GM19328 (cell line): ENCODE results near the gene DZIP1L.
"Not testable (repeated sequence)": the region's sequence is repeated elsewhere in the genome, so short reads cannot be mapped to it uniquely, and the experiment has no call there.

Experiments
- ATAC-seq: cut with Tn5 transposase; IDR thresholded peaks from one replicate; pipeline ENCODE4 v1.9.1; 2021; ENCODE audit warnings: mild to moderate bottlenecking, moderate library complexity; ENCODE audit not compliant: unreplicated experiment

Gene DZIP1L, protein sequence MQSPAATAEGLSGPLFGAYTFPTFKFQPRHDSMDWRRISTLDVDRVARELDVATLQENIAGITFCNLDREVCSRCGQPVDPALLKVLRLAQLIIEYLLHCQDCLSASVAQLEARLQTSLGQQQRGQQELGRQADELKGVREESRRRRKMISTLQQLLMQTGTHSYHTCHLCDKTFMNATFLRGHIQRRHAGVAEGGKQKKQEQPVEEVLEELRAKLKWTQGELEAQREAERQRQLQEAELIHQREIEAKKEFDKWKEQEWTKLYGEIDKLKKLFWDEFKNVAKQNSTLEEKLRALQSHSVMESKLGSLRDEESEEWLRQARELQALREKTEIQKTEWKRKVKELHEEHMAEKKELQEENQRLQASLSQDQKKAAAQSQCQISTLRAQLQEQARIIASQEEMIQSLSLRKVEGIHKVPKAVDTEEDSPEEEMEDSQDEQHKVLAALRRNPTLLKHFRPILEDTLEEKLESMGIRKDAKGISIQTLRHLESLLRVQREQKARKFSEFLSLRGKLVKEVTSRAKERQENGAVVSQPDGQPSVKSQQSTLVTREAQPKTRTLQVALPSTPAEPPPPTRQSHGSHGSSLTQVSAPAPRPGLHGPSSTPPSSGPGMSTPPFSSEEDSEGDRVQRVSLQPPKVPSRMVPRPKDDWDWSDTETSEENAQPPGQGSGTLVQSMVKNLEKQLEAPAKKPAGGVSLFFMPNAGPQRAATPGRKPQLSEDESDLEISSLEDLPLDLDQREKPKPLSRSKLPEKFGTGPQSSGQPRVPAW

DNA sequence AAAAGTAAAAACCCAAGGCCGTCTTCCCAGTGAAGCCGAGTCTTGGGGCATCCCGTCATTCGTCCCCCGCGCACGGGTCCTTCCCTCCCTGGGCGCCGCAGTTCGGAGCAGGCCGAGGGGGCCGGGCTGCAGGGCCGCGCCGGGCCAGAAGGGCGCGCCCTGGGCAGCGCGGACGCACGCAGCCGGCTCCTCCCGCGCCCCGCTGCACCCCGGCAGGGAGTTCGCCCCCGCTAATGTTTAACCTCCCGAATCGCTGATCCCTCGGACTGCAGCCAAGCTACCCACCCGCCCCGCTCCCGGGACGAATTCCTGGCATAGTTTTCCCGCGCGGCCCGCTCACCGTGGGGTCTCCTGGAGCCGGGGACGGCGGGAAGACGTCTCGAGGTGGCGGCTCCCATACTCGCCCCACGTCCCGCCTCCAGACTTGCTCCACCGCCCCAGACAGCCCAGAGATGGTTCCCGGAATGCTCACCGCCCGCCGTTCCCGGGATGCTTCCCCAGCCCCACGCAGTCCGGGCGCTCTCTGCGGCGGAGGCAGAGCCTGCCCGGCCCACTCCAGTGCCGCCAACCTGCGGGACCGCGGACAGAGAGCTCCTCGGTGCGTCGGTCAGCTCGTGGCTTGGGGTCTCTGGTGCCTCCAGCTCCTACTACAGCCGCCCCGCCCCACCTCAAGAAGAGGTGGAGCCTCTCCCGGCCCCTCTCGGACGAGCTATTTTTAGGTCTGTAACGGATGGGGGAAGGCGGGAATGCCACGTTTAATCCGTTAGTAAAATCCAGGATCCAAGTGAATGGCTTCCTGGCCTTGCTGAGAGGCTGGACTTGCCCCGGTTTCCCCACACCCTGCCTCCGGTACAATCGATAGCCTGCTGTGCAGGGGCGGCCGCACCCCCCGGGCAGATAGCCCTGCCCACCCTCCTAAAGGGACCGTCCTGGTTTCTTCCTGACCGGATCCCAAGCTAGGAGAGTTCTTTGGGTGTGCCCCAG is at the start of gene DZIP1L:
Gene DZIP1L (minus strand): TSS at position 621 of the 984 bp plus-strand sequence. CDS start 11,637 bp downstream, outside the sequence.
- ATAC-seq: peak; percentile 61

DNA sequence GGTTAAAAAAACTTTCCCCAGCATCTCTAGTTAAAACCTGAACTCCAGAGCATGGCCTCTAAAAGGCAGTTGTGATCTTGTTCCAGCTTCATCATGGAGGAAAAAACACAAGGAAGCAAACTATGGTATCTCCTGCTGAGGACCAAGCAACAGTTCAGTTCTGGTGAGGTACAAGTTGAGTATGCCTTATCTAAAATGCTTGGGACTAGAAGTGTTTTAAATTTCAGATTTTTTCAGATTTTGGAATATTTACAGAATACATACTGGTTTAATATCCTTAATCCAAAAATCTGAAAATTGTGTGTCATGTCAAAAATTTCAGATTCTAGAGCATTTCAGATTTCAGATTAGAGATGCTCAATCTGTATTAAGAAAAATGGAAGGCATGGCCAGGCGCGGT is 49.7 kb upstream of the DZIP1L start:
- no peak for ATAC-seq

- ATAC-seq: no peak
Measured at GRCh38 chr3:138157743-138158142, 42.3 kb upstream of the DZIP1L start.

DNA sequence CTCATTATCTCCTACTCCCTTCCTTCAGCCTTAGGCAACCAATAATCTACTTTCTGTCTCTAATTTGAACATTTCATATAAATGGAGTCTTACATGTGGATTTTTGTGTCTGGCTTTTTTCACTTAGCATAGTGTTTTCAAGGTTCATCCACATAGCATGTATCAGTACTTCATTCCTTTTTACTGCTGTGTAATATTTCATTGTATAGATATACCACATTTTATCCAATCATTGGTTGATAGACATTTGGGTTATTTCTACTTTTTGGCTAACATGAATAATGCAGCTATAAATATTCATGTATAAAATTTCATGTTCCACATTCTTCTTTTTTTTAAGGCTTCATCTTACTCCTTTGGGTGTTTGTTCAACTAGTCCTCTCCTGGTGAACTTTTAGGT is 39.1 kb upstream of the DZIP1L start:
- no peak for ATAC-seq

GRCh38 chr3:138148503-138148902 is 33.1 kb upstream of the DZIP1L start:
- no peak for ATAC-seq

DNA sequence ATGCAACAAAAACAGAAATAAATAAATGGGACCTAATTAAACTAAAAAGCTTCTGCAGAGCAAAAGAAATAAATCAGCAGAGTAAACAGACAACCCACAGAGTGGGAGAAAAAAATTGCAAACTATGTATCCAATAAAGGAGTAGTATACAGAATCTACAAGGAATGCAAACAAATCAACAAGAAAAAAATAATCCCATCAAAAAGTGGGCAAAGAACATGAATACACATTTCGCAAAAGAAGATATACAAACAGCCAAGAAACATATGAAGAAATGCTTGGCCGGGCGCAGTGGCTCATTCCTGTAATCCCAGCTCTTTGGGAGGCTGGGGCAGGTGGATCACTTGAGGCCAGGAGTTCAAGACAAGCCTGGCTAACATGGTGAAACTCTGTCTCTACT is 26.8 kb upstream of the DZIP1L start:
- not testable (repeated sequence) for ATAC-seq

- ATAC-seq: no peak
Measured at GRCh38 chr3:138140940-138141339, 25.5 kb upstream of the DZIP1L start.

GRCh38 chr3:138139691-138140090 is 24.3 kb upstream of the DZIP1L start:
- ATAC-seq: no peak

GRCh38 chr3:138137861-138138260 is 22.5 kb upstream of the DZIP1L start:
- no peak for ATAC-seq

GRCh38 chr3:138136201-138136600 is 20.8 kb upstream of the DZIP1L start:
- ATAC-seq: no peak

GRCh38 chr3:138135833-138136194 is 20.4 kb upstream of the DZIP1L start:
- ATAC-seq: no peak

DNA sequence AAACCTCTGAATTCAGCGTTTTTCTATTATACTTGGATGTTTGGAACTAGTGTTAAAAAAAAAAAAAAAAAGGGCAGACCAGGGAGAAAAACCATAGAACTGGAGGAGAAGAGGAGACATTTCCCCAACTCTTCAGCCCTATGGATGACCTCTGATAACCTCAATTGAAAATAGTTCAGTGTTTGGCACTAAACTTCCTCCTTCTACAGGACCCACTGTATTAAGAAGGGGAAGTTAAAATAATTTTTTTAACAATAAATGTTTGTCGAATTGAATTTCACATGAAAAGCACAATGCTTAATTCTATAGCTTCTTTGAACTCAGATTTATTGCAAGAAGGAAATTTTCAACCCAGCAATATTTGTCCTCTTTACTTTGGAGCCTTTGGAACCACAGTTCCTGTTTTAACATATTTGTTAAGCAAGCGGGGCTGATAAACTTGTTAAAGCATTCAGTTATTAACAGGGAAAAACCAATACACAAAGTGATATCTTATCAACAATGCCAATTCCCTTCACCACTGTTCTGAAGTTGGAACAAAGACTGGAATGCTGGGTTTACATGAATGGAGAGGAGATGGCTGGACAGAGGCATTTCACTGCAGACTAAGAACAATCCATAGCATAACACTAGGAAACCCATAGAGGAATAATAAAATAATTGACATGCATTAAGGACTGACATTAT is 19.9 kb upstream of the DZIP1L start:
- ATAC-seq: no peak

- ATAC-seq: no peak
Measured at GRCh38 chr3:138132239-138132638, 16.8 kb upstream of the DZIP1L start, which contains the start of gene A4GNT. A4GNT (minus strand) TSS chr3:138132390; CDS start chr3:138131256, 1,134 bp downstream.

- ATAC-seq: no peak
Measured at GRCh38 chr3:138127636-138128365, 12.4 kb upstream of the DZIP1L start.

- no peak for ATAC-seq
Measured at GRCh38 chr3:138125548-138126221, 10.3 kb upstream of the DZIP1L start.

- ATAC-seq: no peak
Measured at GRCh38 chr3:138124706-138125355, 9.4 kb upstream of the DZIP1L start.

DNA sequence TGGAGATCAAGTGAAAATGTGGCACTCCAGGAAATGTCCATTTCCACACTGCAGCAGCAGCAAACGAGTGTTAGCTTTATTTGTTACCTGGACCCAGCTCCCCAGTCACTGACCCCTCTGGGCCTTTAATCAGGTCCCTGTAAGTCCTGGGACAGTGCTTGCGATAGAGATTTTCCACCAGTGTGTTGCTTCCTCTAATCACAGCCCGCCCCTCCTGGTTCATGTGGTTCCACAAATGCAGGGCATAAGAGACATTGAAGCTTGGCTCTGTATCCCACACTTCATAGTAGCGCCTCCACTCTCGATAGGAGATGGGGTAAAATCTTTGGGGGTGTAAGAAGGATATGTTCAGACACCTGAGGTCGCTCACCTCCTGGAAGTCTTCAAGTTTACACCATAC is 8.8 kb upstream of the DZIP1L start:
- ATAC-seq: no peak

DNA sequence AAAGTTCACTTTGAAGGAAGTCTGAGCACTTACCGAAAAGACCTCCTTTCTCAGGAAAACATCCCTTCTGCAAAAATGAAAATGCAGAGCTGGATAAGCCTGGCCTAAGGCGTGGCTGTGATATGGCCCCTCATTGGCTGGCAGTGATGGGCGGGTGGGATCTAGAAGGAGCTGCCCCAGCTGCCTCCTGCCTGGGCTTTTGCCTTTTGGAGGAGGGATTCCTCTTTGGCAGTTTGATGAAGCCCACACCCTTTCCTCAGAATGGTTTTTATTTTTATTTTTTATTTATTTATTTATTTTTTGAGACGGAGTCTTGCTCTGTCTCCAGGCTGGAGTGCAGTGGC is 4.0 kb upstream of the DZIP1L start:
- no peak for ATAC-seq
